GM12873 (cell line): ENCODE data around the gene EEF1AKMT4.

Experiments
- CTCF ChIP-seq: IDR thresholded peaks from 2 replicates; pipeline ENCODE4 v1.5.1; 2012; ENCODE audit warnings: low read depth, mild to moderate bottlenecking, moderate library complexity, low read length, control low read depth; ENCODE audit not compliant: insufficient read depth; ENCODE audit errors: missing control alignments

The EEF1AKMT4 gene

GRCh38 chr3:184296616-184297015 lies 47.1 kb downstream of the EEF1AKMT4 start:
- TF ChIP-seq CTCF: no peak

- TF ChIP-seq CTCF: no peak
Observed at GRCh38 chr3:184298759-184299487, 49.5 kb downstream of the EEF1AKMT4 start, which contains the start of gene PSMD2. PSMD2 (plus strand) TSS chr3:184299241; CDS start chr3:184299267, 26 bp downstream.

- TF ChIP-seq CTCF: no peak
Observed at GRCh38 chr3:184299488-184300377, 50.3 kb downstream of the EEF1AKMT4 start.

- no peak for TF ChIP-seq CTCF
Observed at GRCh38 chr3:184300378-184300720, 50.9 kb downstream of the EEF1AKMT4 start.

GRCh38 chr3:184305577-184305976 lies 56.1 kb downstream of the EEF1AKMT4 start:
- peak; percentile 27 for TF ChIP-seq CTCF

GRCh38 chr3:184306341-184306972 lies 57.0 kb downstream of the EEF1AKMT4 start:
- no peak for TF ChIP-seq CTCF

GRCh38 chr3:184307915-184308314 lies 58.4 kb downstream of the EEF1AKMT4 start:
- no peak for TF ChIP-seq CTCF
